Uterus (tissue), 4 donors: ENCODE measurements around the gene PRKCSH. TPM values are rescaled to one million over a fixed set of nuclear protein-coding genes. Genes with fewer than 3 reads are reported as not detected.
"Not testable (repeated sequence)": the region's sequence is repeated elsewhere in the genome, so short reads cannot be mapped to it uniquely, and the experiment has no call there.

Source experiments
- DNase-seq, 2 donors: peaks; one replicate each; pipeline ENCODE4 v3.0.0-alpha.2; 2019 to 2020
- H3K27ac ChIP-seq, 2 donors: fragments of 200-600 bp; sonication (generic); 1 replicate in 1 of 2; 2 replicates in 1 of 2; pipeline ENCODE4 v1.5.1; 2016 to 2018
- H3K27me3 ChIP-seq, 2 donors: fragments of 200-600 bp; sonication (generic); one replicate each; pipeline ENCODE4 v1.5.1; 2018 to 2019; ENCODE audit warnings: control low read depth in 1 of 2
- H3K36me3 ChIP-seq, 2 donors: fragments of 200-600 bp; sonication (generic); one replicate each; pipeline ENCODE4 v1.5.1; 2019; ENCODE audit warnings: control low read depth in 1 of 2
- H3K4me1 ChIP-seq, 2 donors: fragments of 200-600 bp; sonication (generic); one replicate each; pipeline ENCODE4 v1.5.1; 2018 to 2019; ENCODE audit warnings: control low read depth in 1 of 2
- H3K4me3 ChIP-seq, 2 donors: fragments of 200-600 bp; sonication (generic); 1 replicate in 1 of 2; 2 replicates in 1 of 2; pipeline ENCODE4 v1.5.1; 2018 to 2019; ENCODE audit warnings: mild to moderate bottlenecking in 1 of 2
- H3K9me3 ChIP-seq, 2 donors: fragments of 200-600 bp; sonication (generic); one replicate each; pipeline ENCODE4 v1.5.1; 2019; ENCODE audit warnings: control low read depth in 1 of 2
- CTCF ChIP-seq, 4 experiments: fragments of 200-600 bp in 2 of 4; fragments of 450-650 bp in 2 of 4; sonication (generic) in 2 of 4; IDR thresholded peaks; one replicate each; pipeline ENCODE4 v1.5.1; 2016 to 2019; ENCODE audit warnings: antibody characterized with exemption in 4 of 4, mild to moderate bottlenecking in 2 of 4, moderate library complexity in 1 of 4
- POLR2A ChIP-seq, 2 donors: fragments of 450-650 bp; IDR thresholded peaks; one replicate each; pipeline ENCODE4 v1.6.1; 2016; ENCODE audit warnings: antibody characterized with exemption in 2 of 2, mild to moderate bottlenecking in 1 of 2, moderate library complexity in 1 of 2
- intact Hi-C: fragments of 100-400 bp; cut with DNase I; formaldehyde crosslinking; loops from one replicate; pipeline ENCODE4 v1.15.1; 2023; ENCODE audit warnings: low total_unique reads
- total RNA-seq, 4 donors: library from RNA; depleted of rRNA in 3 of 4; stranded (reverse); fragments of >200 nt in 3 of 4; gene quantifications; one replicate each; pipeline versions ENCODE4 v1.1.0 to v1.2.4, GENCODE V29; 2014 to 2023
- donor health status: DM: yes; HTN: yes; CAD: no.

PRKCSH gene
- total RNA-seq, 4 donors from 2014 or later: 65.3 to 228 (median 155) TPM

- TF ChIP-seq POLR2A (IDR thresholded peaks at IDR 0.05) (no peak), CTCF (IDR thresholded peaks at IDR 0.05) (peak; percentile 14 to 41 (median 26))
- no peak for DNase-seq
- no peak overlapping the region for H3K4me3 ChIP-seq
- no peak overlapping the region for H3K27ac ChIP-seq
- intact Hi-C loops: no loop called here
- no peaks in the 10 kb centered on the region for H3K9me3 ChIP-seq
- H3K4me1 ChIP-seq: peaks cover 0 to 4% of the 10 kb centered on the region in 2 donors
- H3K27me3 ChIP-seq: no peaks in the 10 kb centered on the region
- H3K36me3 ChIP-seq: no peaks in the 10 kb centered on the region
These were observed 29.4 kb upstream of the PRKCSH start for GRCh38 chr19:11405846-11406643.

GRCh38 chr19:11406703-11407236 is 28.7 kb upstream of the PRKCSH start:
- H3K9me3 ChIP-seq, H3K4me1 ChIP-seq, H3K27me3 ChIP-seq, intact Hi-C loops, H3K4me3 ChIP-seq, DNase-seq, H3K36me3 ChIP-seq, H3K27ac ChIP-seq: not testable (repeated sequence)

- Histone ChIP-seq H3K4me3 (no peak overlapping the region), H3K27me3 (no peaks in the 10 kb centered on the region), H3K27ac (no peak overlapping the region), H3K36me3 (no peaks in the 10 kb centered on the region), H3K4me1 (peaks cover 0 to 4% of the 10 kb centered on the region in 2 donors), H3K9me3 (no peaks in the 10 kb centered on the region)
- intact Hi-C loops: no loop called here
- TF ChIP-seq POLR2A (IDR thresholded peaks at IDR 0.05) (no peak), CTCF (IDR thresholded peaks at IDR 0.05) (no peak)
- DNase-seq: no peak
These were observed 26.8 kb upstream of the PRKCSH start for GRCh38 chr19:11408591-11408990.

GRCh38 chr19:11410682-11411081 is 24.8 kb upstream of the PRKCSH start:
- H3K4me3 ChIP-seq: no peak overlapping the region
- TF ChIP-seq CTCF (IDR thresholded peaks at IDR 0.05) (no peak), POLR2A (IDR thresholded peaks at IDR 0.05) (no peak)
- peaks cover 0 to 4% of the 10 kb centered on the region in 2 donors for H3K4me1 ChIP-seq
- no peak overlapping the region for H3K27ac ChIP-seq
- no peaks in the 10 kb centered on the region for H3K9me3 ChIP-seq
- no peaks in the 10 kb centered on the region for H3K27me3 ChIP-seq
- DNase-seq: no peak
- no peaks in the 10 kb centered on the region for H3K36me3 ChIP-seq
- intact Hi-C loops: no loop called here

GRCh38 chr19:11414544-11414943 is 20.9 kb upstream of the PRKCSH start:
- intact Hi-C loops: no loop called here
- peaks cover 6% of the 10 kb centered on the region in 2 donors for H3K27me3 ChIP-seq
- no peak for TF ChIP-seq CTCF (IDR thresholded peaks at IDR 0.05)
- no peak for TF ChIP-seq POLR2A (IDR thresholded peaks at IDR 0.05)
- H3K9me3 ChIP-seq: no peaks in the 10 kb centered on the region
- H3K4me3 ChIP-seq: no peak overlapping the region
- H3K27ac ChIP-seq: no peak overlapping the region
- peaks cover 0 to 8% of the 10 kb centered on the region in 2 donors for H3K4me1 ChIP-seq
- H3K36me3 ChIP-seq: no peaks in the 10 kb centered on the region
- DNase-seq: no peak
